Large intestine (tissue), 12 donors: Measurements from ENCODE around the gene SNX25. TPM values are rescaled to one million over a fixed set of nuclear protein-coding genes. Genes with fewer than 3 reads are reported as not detected.

Source experiments
- DNase-seq, 2 donors: peaks; one replicate each; pipeline versions ENCODE4 v3.0.0 to v3.0.0-alpha.2; 2013
- H3K27ac ChIP-seq: one replicate; pipeline ENCODE4 v1.5.1; 2013; ENCODE audit warnings: low read length
- H3K27me3 ChIP-seq: 2 replicates; pipeline ENCODE4 v1.6.1; 2013; ENCODE audit warnings: low read length; ENCODE audit not compliant: control insufficient read depth, insufficient read depth
- H3K36me3 ChIP-seq: 2 replicates; pipeline ENCODE4 v1.6.1; 2013; ENCODE audit warnings: low read length; ENCODE audit not compliant: control insufficient read depth, insufficient read depth
- H3K4me1 ChIP-seq: one replicate; pipeline ENCODE4 v1.6.1; 2013; ENCODE audit warnings: low read length; ENCODE audit not compliant: control insufficient read depth, insufficient read depth
- H3K4me3 ChIP-seq: one replicate; pipeline ENCODE4 v1.5.1; 2013; ENCODE audit warnings: low read length
- H3K9me3 ChIP-seq: one replicate; pipeline ENCODE4 v1.6.1; 2013; ENCODE audit warnings: mild to moderate bottlenecking, low read depth, low read length, moderate library complexity; ENCODE audit not compliant: control insufficient read depth
- WGBS: methylation state at CpG from one replicate; pipeline ENCODE4 v1.1.5; 2013; ENCODE audit warnings: low lambda C conversion rate; ENCODE audit not compliant: insufficient coverage; 5-methylcytosine and 5-hydroxymethylcytosine counted together
- long read RNA-seq, 11 donors: transcript quantifications; one replicate each; lab custom pipeline, GENCODE V29; 2026
- polyA plus RNA-seq: library from polyadenylated mRNA; unstranded; fragments of 120-200 nt; gene quantifications from one replicate; pipeline ENCODE4 v1.2.1, GENCODE V29; 2013

Gene SNX25
- polyA plus RNA-seq, result 13.4 TPM
- long read RNA-seq, donor 1, result 0 reads
- long read RNA-seq, donor 2, partial matches to known transcripts, result 0 of 3 reads
- long read RNA-seq, donor 2, other reads (novel, unspliced or antisense), result 0 of 3 reads
- long read RNA-seq, donor 3, partial matches to known transcripts, result 0 of 4 reads
- long read RNA-seq, donor 3, other reads (novel, unspliced or antisense), result 0 of 4 reads
- long read RNA-seq, donor 4, result 0 reads
- long read RNA-seq, donor 5, partial matches to known transcripts, result 0 of 1 reads
- long read RNA-seq, donor 5, other reads (novel, unspliced or antisense), result 0 of 1 reads
- long read RNA-seq, donor 6, partial matches to known transcripts, result 66 of 75 reads
- long read RNA-seq, donor 6, other reads (novel, unspliced or antisense), result 9 of 75 reads
- long read RNA-seq, donor 7, result 0 reads
- long read RNA-seq, donor 8, partial matches to known transcripts, result 0 of 3 reads
- long read RNA-seq, donor 8, other reads (novel, unspliced or antisense), result 0 of 3 reads
- long read RNA-seq, donor 9, result 0 reads
- long read RNA-seq, donor 10, partial matches to known transcripts, result 0 of 2 reads
- long read RNA-seq, donor 10, other reads (novel, unspliced or antisense), result 0 of 2 reads
- long read RNA-seq, donor 11, partial matches to known transcripts, result 0 of 2 reads
- long read RNA-seq, donor 11, other reads (novel, unspliced or antisense), result 0 of 2 reads

GRCh38 chr4:185209031-185209851 lies at the start of gene SNX25:
Gene SNX25 (plus strand): TSS chr4:185209598. CDS start chr4:185209827, 229 bp downstream.
- peak; percentile 90 to 94 for DNase-seq

DNA sequence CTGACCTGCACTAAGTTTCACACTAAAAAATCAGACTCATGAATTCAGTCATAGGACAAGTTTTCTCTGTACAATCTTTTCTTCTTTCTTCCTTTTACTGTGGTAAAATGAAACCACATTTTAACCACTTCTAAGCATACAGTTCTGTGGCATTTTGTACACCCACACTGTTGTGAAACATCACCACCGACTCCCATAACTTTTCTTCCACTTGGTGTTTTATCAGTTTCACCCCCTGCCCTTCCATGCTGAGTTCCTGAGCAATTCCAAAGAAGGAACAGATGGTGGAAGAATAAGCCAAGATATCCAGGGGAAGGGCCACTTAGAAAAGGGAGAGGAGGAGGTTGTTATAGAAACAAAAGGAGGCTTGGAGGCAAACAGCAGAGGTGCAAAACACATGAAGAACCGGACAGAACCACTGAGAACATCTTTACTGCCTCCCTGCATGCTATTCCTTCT lies 43.8 kb upstream of the SNX25 start:
- no CpG with 5 or more reads among the region's 2 CpGs for WGBS
- Histone ChIP-seq H3K4me1 (no peaks in the 10 kb centered on the region), H3K4me3 (no peak overlapping the region), H3K9me3 (no peaks in the 10 kb centered on the region), H3K36me3 (peaks cover 32% of the 10 kb centered on the region), H3K27me3 (no peaks in the 10 kb centered on the region), H3K27ac (no peak overlapping the region)
- no peak for DNase-seq

More at GRCh38 chr4:185209031-185209851, at the start of gene SNX25:
- no peaks in the 10 kb centered on the region for H3K36me3 ChIP-seq
- peak within 1 kb of the TSS; percentile 74 for H3K27ac ChIP-seq
- peaks cover 7% of the 10 kb centered on the region for H3K4me1 ChIP-seq
- H3K4me3 ChIP-seq, result peak within 1 kb of the TSS; percentile 60
- H3K9me3 ChIP-seq, result no peaks in the 10 kb centered on the region
- H3K27me3 ChIP-seq, result no peaks in the 10 kb centered on the region
- no CpG with 5 or more reads among the region's 72 CpGs for WGBS

GRCh38 chr4:185167234-185167633 lies 42.2 kb upstream of the SNX25 start:
- H3K27ac ChIP-seq, result no peak overlapping the region
- no peaks in the 10 kb centered on the region for H3K4me1 ChIP-seq
- DNase-seq, result no peak
- H3K36me3 ChIP-seq, result peaks cover 29% of the 10 kb centered on the region
- WGBS, result 100% methylated on average over 2 of the region's 9 CpGs
- no peak overlapping the region for H3K4me3 ChIP-seq
- H3K9me3 ChIP-seq, result no peaks in the 10 kb centered on the region
- H3K27me3 ChIP-seq, result no peaks in the 10 kb centered on the region

GRCh38 chr4:185171373-185172071 lies 37.9 kb upstream of the SNX25 start:
- H3K4me1 ChIP-seq, result no peaks in the 10 kb centered on the region
- H3K36me3 ChIP-seq, result peaks cover 30% of the 10 kb centered on the region
- no peak for DNase-seq
- WGBS, result no CpG with 5 or more reads among the region's 2 CpGs
- H3K27ac ChIP-seq, result no peak overlapping the region
- H3K27me3 ChIP-seq, result no peaks in the 10 kb centered on the region
- no peak overlapping the region for H3K4me3 ChIP-seq
- no peaks in the 10 kb centered on the region for H3K9me3 ChIP-seq

GRCh38 chr4:185179488-185179887 lies 29.9 kb upstream of the SNX25 start:
- no peak overlapping the region for H3K27ac ChIP-seq
- no CpG with 5 or more reads among the region's 3 CpGs for WGBS
- H3K4me1 ChIP-seq, result no peaks in the 10 kb centered on the region
- H3K4me3 ChIP-seq, result no peak overlapping the region
- no peaks in the 10 kb centered on the region for H3K9me3 ChIP-seq
- no peak for DNase-seq
- peaks cover 6% of the 10 kb centered on the region for H3K36me3 ChIP-seq
- H3K27me3 ChIP-seq, result no peaks in the 10 kb centered on the region

- Histone ChIP-seq H3K4me1 (no peaks in the 10 kb centered on the region), H3K36me3 (no peaks in the 10 kb centered on the region), H3K9me3 (no peaks in the 10 kb centered on the region), H3K27ac (no peak overlapping the region), H3K27me3 (no peaks in the 10 kb centered on the region), H3K4me3 (no peak overlapping the region)
- DNase-seq, result no peak
- WGBS, result 50% methylated on average over 1 of the region's 2 CpGs
Observed at GRCh38 chr4:185182239-185182638, 27.2 kb upstream of the SNX25 start.

GRCh38 chr4:185183622-185184281 lies 25.6 kb upstream of the SNX25 start:
- DNase-seq, result peak; percentile 72 to 75
- H3K36me3 ChIP-seq, result peaks cover 8% of the 10 kb centered on the region
- H3K27ac ChIP-seq, result no peak overlapping the region
- H3K4me3 ChIP-seq, result no peak overlapping the region
- 0% methylated on average over 1 of the region's 6 CpGs for WGBS
- no peaks in the 10 kb centered on the region for H3K9me3 ChIP-seq
- no peaks in the 10 kb centered on the region for H3K27me3 ChIP-seq
- no peaks in the 10 kb centered on the region for H3K4me1 ChIP-seq

DNA sequence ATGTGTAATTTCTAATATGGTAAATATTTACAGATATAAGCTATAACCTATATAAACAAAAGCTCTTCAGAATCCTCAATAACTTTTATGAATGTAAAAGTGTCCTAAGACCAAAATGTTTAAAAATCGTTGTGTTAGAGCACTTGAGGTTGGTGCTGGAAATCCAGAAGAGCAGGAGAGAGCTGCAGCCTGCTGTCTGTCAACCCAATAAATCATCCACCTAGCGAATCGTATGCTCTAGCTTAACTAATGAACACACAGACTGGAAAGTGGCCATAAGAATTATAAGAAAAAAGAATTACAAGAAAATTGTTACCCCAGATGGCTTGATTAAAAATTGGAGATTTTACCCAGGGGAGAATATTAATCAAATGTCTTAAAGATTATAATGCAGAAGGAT lies 22.6 kb upstream of the SNX25 start:
- no peaks in the 10 kb centered on the region for H3K9me3 ChIP-seq
- no peak for DNase-seq
- H3K4me1 ChIP-seq, result no peaks in the 10 kb centered on the region
- peaks cover 18% of the 10 kb centered on the region for H3K36me3 ChIP-seq
- H3K4me3 ChIP-seq, result no peak overlapping the region
- no peak overlapping the region for H3K27ac ChIP-seq
- no peaks in the 10 kb centered on the region for H3K27me3 ChIP-seq
- WGBS, result 50% methylated on average over 2 of the region's 3 CpGs

GRCh38 chr4:185189606-185190305 lies 19.6 kb upstream of the SNX25 start:
- WGBS, result 81% methylated on average over 4 of the region's 4 CpGs
- no peaks in the 10 kb centered on the region for H3K4me1 ChIP-seq

More at GRCh38 chr4:185189606-185190305, 19.6 kb upstream of the SNX25 start:
- DNase-seq, result no peak
- Histone ChIP-seq H3K9me3 (no peaks in the 10 kb centered on the region), H3K27ac (no peak overlapping the region), H3K4me3 (no peak overlapping the region), H3K27me3 (no peaks in the 10 kb centered on the region), H3K36me3 (peaks cover 18% of the 10 kb centered on the region)
